Upper lobe of right lung (tissue), 1 donor: ENCODE results near the gene LRRC2. TPM values are rescaled to one million over a fixed set of nuclear protein-coding genes. Genes with fewer than 3 reads are reported as not detected.
"Not testable (repeated sequence)": the region's sequence is repeated elsewhere in the genome, so short reads cannot be mapped to it uniquely, and the experiment has no call there.

Experiments used
- ATAC-seq: fragments of 200-7000 bp; cut with Tn5 transposase; one replicate; pipeline ENCODE4 v1.9.1; 2020; ENCODE audit warnings: mild to moderate bottlenecking, moderate library complexity
- DNase-seq: peaks from one replicate; pipeline ENCODE4 v3.0.0-alpha.2; 2020
- H3K27ac ChIP-seq: fragments of 200-600 bp; one replicate; pipeline ENCODE4 v1.8.0; 2022
- H3K27me3 ChIP-seq: fragments of 200-600 bp; one replicate; pipeline ENCODE4 v1.8.0; 2022; ENCODE audit warnings: mild to moderate bottlenecking
- H3K36me3 ChIP-seq: fragments of 200-600 bp; one replicate; pipeline ENCODE4 v1.8.0; 2022
- H3K4me1 ChIP-seq: fragments of 200-600 bp; one replicate; pipeline ENCODE4 v1.8.0; 2022
- H3K4me3 ChIP-seq: fragments of 200-600 bp; one replicate; pipeline ENCODE4 v1.8.0; 2022; ENCODE audit warnings: mild to moderate bottlenecking
- H3K9me3 ChIP-seq: fragments of 200-600 bp; one replicate; pipeline ENCODE4 v1.8.0; 2022
- intact Hi-C: fragments of 100-400 bp; cut with DNase I; formaldehyde crosslinking; loops from one replicate; pipeline ENCODE4 v1.11.0; 2022
- total RNA-seq: library from RNA; stranded (reverse); fragmentation: NEBNext Ultra II Directional; extraction: Animal tissue kit (Norgen Biotek cat#: 25700); gene quantifications from one replicate; pipeline ENCODE4 v1.2.1, GENCODE V29; 2021
- TF ChIP-seq, protein P1 (sequence below): fragments of 200-600 bp; IDR thresholded peaks from one replicate; pipeline ENCODE4 v1.8.0; 2022; ENCODE audit warnings: antibody characterized with exemption
- donor health status: DM: no; HTN: yes; CAD: no; lungs with severe emphysema.

Gene LRRC2
- total RNA-seq, 1 donor from 2014 or later = 2.9 TPM

DNA sequence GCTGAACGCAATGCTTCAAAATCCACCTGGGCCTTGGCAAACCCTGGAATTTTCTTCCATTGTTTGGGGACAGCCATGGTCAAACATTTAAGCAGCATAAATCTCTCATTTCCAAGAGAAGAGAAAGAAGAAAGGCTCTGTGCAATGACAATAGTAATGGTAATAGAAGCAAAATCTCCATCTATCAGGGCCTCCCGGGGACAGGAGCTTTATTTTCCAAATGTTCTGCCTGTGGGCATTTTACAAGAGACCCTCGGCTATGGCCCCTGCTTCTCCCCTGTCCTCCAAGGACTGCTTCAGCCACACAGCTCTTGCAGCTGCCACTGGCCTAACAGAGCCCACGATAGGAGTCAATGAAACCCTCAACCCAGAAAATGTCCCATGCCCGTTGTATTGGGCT is 33.5 kb upstream of the LRRC2 start:
- H3K4me3 ChIP-seq = no peak overlapping the region
- ATAC-seq (no peak), DNase-seq (no peak)
- H3K27ac ChIP-seq = no peak overlapping the region
- no peaks in the 10 kb centered on the region for H3K36me3 ChIP-seq
- H3K4me1 ChIP-seq = no peaks in the 10 kb centered on the region
- intact Hi-C loops = no loop called here
- TF ChIP-seq, protein P1, sequence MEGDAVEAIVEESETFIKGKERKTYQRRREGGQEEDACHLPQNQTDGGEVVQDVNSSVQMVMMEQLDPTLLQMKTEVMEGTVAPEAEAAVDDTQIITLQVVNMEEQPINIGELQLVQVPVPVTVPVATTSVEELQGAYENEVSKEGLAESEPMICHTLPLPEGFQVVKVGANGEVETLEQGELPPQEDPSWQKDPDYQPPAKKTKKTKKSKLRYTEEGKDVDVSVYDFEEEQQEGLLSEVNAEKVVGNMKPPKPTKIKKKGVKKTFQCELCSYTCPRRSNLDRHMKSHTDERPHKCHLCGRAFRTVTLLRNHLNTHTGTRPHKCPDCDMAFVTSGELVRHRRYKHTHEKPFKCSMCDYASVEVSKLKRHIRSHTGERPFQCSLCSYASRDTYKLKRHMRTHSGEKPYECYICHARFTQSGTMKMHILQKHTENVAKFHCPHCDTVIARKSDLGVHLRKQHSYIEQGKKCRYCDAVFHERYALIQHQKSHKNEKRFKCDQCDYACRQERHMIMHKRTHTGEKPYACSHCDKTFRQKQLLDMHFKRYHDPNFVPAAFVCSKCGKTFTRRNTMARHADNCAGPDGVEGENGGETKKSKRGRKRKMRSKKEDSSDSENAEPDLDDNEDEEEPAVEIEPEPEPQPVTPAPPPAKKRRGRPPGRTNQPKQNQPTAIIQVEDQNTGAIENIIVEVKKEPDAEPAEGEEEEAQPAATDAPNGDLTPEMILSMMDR = no peak
- H3K27me3 ChIP-seq = no peaks in the 10 kb centered on the region
- H3K9me3 ChIP-seq = no peaks in the 10 kb centered on the region

DNA sequence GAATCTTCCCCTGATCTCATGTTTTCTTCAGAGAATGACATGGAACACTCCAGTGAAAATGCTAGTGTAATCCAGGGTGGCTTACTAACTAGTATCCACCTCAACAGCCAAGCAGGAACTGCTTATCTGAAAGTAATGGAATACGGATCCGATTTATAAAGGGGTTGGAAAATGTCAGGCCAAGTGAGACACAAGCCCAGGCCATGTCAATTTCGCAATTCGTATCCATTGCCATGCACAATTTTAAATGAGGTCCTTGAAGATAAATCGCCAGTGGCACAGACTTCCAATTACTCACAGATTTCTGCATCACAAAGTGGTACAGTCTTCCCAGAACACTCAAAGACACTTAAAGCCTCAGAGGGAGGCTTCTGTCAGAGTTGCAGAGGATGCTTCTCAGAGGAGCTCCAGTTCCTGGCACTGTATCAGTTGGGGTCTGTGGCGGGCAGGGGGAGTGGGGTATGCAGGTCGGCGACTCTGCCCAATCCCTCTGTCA is 29.8 kb upstream of the LRRC2 start:
- H3K4me1 ChIP-seq = no peaks in the 10 kb centered on the region
- H3K9me3 ChIP-seq = no peaks in the 10 kb centered on the region
- H3K27ac ChIP-seq = no peak overlapping the region
- no peak overlapping the region for H3K4me3 ChIP-seq
- no peak for DNase-seq
- TF ChIP-seq, protein P1 = no peak
- no peak for ATAC-seq
- H3K36me3 ChIP-seq = no peaks in the 10 kb centered on the region
- intact Hi-C loops = no loop called here
- H3K27me3 ChIP-seq = no peaks in the 10 kb centered on the region

DNA sequence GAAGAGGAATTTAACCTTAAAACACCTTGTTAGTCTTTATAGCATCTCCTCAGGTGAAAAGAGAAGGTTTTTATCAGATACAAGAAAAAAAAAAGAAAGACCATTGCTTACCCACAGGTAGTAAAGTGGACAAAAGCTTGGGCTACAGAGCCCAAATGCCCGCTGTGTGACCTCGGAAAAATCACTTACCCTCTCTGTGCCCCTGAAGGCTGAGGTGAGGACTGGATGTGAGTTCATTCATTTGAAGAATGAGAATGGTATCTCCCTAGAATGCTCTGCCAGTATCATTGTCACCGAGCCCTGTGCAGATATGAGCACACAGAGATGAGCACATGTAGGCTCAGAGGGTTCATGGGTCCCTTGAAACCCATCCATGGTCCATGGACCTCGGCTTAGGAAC is 28.6 kb upstream of the LRRC2 start:
- DNase-seq (no peak), ATAC-seq (no peak)
- Histone ChIP-seq H3K27me3 (no peaks in the 10 kb centered on the region), H3K4me1 (no peaks in the 10 kb centered on the region), H3K4me3 (no peak overlapping the region), H3K9me3 (no peaks in the 10 kb centered on the region), H3K36me3 (no peaks in the 10 kb centered on the region), H3K27ac (no peak overlapping the region)
- intact Hi-C loops = no loop called here
- TF ChIP-seq, protein P1 = no peak

DNA sequence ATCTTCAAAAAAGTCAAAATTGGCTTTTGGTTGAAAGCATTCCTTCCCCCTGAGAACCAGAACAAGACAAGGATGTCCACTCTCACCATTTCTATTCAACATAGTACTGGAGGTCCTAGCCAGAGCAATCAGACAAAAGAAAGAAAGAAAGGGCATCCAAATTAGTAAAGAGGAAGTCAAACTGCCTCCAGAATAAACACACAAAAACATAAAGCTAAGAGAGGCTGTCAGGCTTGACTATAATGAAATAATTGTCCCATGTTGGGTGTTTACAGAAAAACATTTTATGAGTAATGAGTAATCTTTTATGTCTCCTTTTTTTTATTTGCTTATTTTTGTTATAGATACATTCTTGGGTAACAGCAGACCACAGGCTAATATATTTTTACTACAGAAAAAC is 27.9 kb upstream of the LRRC2 start:
- no peaks in the 10 kb centered on the region for H3K27me3 ChIP-seq
- ATAC-seq (no peak), DNase-seq (no peak)
- TF ChIP-seq, protein P1 = no peak
- no peaks in the 10 kb centered on the region for H3K9me3 ChIP-seq
- no peak overlapping the region for H3K27ac ChIP-seq
- no peaks in the 10 kb centered on the region for H3K36me3 ChIP-seq
- H3K4me1 ChIP-seq = no peaks in the 10 kb centered on the region
- H3K4me3 ChIP-seq = no peak overlapping the region
- intact Hi-C loops = no loop called here

DNA sequence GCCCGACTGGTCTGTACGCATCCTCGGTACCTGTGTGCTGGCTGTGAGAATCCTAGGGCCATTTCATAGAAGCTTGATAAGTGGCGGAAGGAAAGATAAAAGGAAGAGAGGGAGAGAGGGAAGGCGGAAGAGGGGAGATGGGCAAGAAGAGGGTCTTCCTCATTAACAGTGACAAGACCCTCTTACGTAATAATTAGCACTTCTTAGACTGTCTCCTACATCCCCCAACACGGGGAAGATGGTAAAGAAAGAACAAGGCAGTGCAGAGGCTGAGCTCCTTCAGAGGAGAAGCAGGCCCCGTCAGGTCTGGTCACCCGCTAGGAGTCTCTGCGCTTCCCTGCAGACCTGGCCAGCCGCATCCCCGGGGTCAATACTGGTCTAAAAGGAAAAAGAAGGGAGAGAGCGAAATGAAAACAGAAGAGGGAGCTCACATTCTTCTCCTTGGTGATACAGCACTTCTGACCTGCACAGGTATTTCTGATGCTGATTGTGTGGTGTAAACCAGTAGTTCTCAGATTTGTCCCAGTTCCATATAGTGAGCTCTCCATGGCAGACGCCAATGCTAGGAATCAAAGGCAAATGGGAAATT is 27.3 kb upstream of the LRRC2 start:
- Histone ChIP-seq H3K36me3 (no peaks in the 10 kb centered on the region), H3K27ac (no peak overlapping the region), H3K9me3 (no peaks in the 10 kb centered on the region), H3K4me3 (no peak overlapping the region), H3K27me3 (no peaks in the 10 kb centered on the region), H3K4me1 (no peaks in the 10 kb centered on the region)
- DNase-seq = no peak
- no peak for ATAC-seq
- TF ChIP-seq, protein P1 = no peak
- intact Hi-C loops = no loop called here

DNA sequence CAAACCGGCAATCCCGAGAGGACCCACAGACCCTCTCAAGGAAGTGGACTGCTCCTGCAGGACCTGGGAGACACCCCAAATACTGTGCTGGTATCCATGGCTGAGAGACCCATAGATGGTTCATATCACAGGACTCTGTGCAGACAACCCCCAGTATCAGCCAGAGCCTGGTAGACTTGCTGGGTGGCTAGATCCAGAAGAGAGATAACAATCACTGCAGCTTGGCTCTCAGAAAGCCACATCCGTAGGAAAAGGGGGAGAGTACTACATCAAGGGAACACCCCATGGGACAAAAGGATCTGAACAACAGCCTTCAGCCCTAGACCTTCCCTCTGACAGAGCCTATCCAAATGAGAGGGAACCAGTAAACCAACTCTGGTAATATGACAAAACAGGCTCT is 21.2 kb upstream of the LRRC2 start:
- intact Hi-C loops, H3K27ac ChIP-seq, DNase-seq, H3K4me3 ChIP-seq, H3K4me1 ChIP-seq, H3K9me3 ChIP-seq, ATAC-seq, H3K27me3 ChIP-seq, H3K36me3 ChIP-seq: not testable (repeated sequence)
